Liver (tissue), 9 donors: ENCODE measurements around the gene CPED1. TPM values are rescaled to one million over a fixed set of nuclear protein-coding genes. Genes with fewer than 3 reads are reported as not detected.

Source experiments
- DNase-seq: peaks from one replicate; pipeline ENCODE4 v3.0.0-alpha.2; 2017; ENCODE audit warnings: low spot score
- H3K27ac ChIP-seq, 2 donors: one replicate each; pipeline ENCODE4 v1.7.0; 2013; ENCODE audit warnings: inconsistent platforms in 2 of 2, low read length in 2 of 2, control low read depth in 1 of 2, low read depth in 1 of 2, mild to moderate bottlenecking in 1 of 2
- H3K27me3 ChIP-seq, 4 donors: one replicate each; pipeline versions ENCODE4 v1.6.1 to v1.7.0; 2013; ENCODE audit warnings: low read length in 3 of 4, inconsistent platforms in 1 of 4, mild to moderate bottlenecking in 1 of 4, moderate library complexity in 1 of 4; ENCODE audit not compliant: control insufficient read depth in 4 of 4, insufficient read depth in 4 of 4
- H3K36me3 ChIP-seq, 4 donors: one replicate each; pipeline versions ENCODE4 v1.6.1 to v1.7.0; 2013; ENCODE audit warnings: low read length in 3 of 4, mild to moderate bottlenecking in 3 of 4, low read depth in 1 of 4, moderate library complexity in 1 of 4; ENCODE audit not compliant: control insufficient read depth in 4 of 4, insufficient read depth in 3 of 4
- H3K4me1 ChIP-seq, 4 donors: one replicate each; pipeline versions ENCODE4 v1.6.1 to v1.7.0; 2013; ENCODE audit warnings: low read length in 3 of 4, mild to moderate bottlenecking in 3 of 4, moderate library complexity in 1 of 4; ENCODE audit not compliant: control insufficient read depth in 4 of 4, insufficient read depth in 4 of 4
- H3K4me3 ChIP-seq, 3 donors: one replicate each; pipeline versions ENCODE4 v1.6.1 to v1.7.0; 2013; ENCODE audit warnings: low read length in 3 of 3, control low read depth in 1 of 3, low read depth in 1 of 3, mild to moderate bottlenecking in 1 of 3
- H3K9ac ChIP-seq, 2 donors: one replicate each; pipeline ENCODE4 v1.7.0; 2013; ENCODE audit warnings: low read length in 2 of 2, mild to moderate bottlenecking in 2 of 2, moderate library complexity in 2 of 2, control low read depth in 1 of 2, low read depth in 1 of 2
- H3K9me3 ChIP-seq, 4 donors: one replicate each; pipeline versions ENCODE4 v1.6.1 to v1.7.0; 2013; ENCODE audit warnings: low read length in 3 of 4; ENCODE audit not compliant: control insufficient read depth in 4 of 4
- ATF3 ChIP-seq: IDR thresholded peaks from 2 replicates; pipeline ENCODE4 v1.6.1; 2016; ENCODE audit warnings: antibody characterized with exemption
- CTCF ChIP-seq: fragments of 150-350 bp; IDR thresholded peaks from 2 replicates; pipeline ENCODE4 v1.5.1; 2017; ENCODE audit warnings: improper control_type of control experiment, low read depth, low read length; ENCODE audit not compliant: missing input control
- EGR1 ChIP-seq, 2 donors: IDR thresholded peaks; 2 replicates each; pipeline ENCODE4 v1.6.1; 2016 to 2018; ENCODE audit warnings: antibody characterized with exemption in 2 of 2, low read depth in 2 of 2
- FOXA2 ChIP-seq: IDR thresholded peaks from 2 replicates; pipeline ENCODE4 v1.6.1; 2016; ENCODE audit warnings: antibody characterized with exemption
- GABPA ChIP-seq, 2 donors: IDR thresholded peaks in 1 of 2; conservative IDR thresholded peaks in 1 of 2; 2 replicates each; pipeline ENCODE4 v1.6.1; 2016; ENCODE audit warnings: antibody characterized with exemption in 2 of 2, mild to moderate bottlenecking in 1 of 2, moderate library complexity in 1 of 2
- HNF4A ChIP-seq, 2 donors: conservative IDR thresholded peaks; 2 replicates each; pipeline ENCODE4 v1.6.1; 2016; ENCODE audit warnings: antibody characterized with exemption in 2 of 2, mild to moderate bottlenecking in 2 of 2
- HNF4G ChIP-seq: IDR thresholded peaks from 2 replicates; pipeline ENCODE4 v1.6.1; 2016; ENCODE audit warnings: antibody characterized with exemption
- JUND ChIP-seq, 2 donors: IDR thresholded peaks; 2 replicates each; pipeline ENCODE4 v1.6.1; 2016; ENCODE audit warnings: antibody characterized with exemption in 2 of 2
- RAD21 ChIP-seq, 2 donors: IDR thresholded peaks; 2 replicates each; pipeline ENCODE4 v1.6.1; 2016; ENCODE audit warnings: antibody characterized with exemption in 2 of 2, mild to moderate bottlenecking in 2 of 2
- REST ChIP-seq: IDR thresholded peaks from 2 replicates; pipeline ENCODE4 v1.6.1; 2016; ENCODE audit warnings: antibody characterized with exemption, mild to moderate bottlenecking
- RXRA ChIP-seq, 2 donors: IDR thresholded peaks; 2 replicates each; pipeline ENCODE4 v1.6.1; 2017 to 2018; ENCODE audit warnings: antibody characterized with exemption in 2 of 2, mild to moderate bottlenecking in 1 of 2
- SP1 ChIP-seq: IDR thresholded peaks from 2 replicates; pipeline ENCODE4 v1.6.1; 2018; ENCODE audit warnings: antibody characterized with exemption, mild to moderate bottlenecking
- TAF1 ChIP-seq: conservative IDR thresholded peaks from 2 replicates; pipeline ENCODE4 v1.6.1; 2016; ENCODE audit warnings: antibody characterized with exemption, mild to moderate bottlenecking
- WGBS: extraction: QIAGEN DNeasy Blood & Tissue Kit; methylation state at CpG from one replicate; pipeline ENCODE4 v1.1.7; 2013; 5-methylcytosine and 5-hydroxymethylcytosine counted together
- polyA plus RNA-seq, 2 donors: library from polyadenylated mRNA; stranded (reverse) in 1 of 2; unstranded in 1 of 2; fragments of 200-250 nt in 1 of 2; fragments of >200 nt in 1 of 2; fragmentation: Nextera tagmentation in 1 of 2; extraction: Ambion mirVana in 1 of 2; gene quantifications; one replicate each; pipeline versions ENCODE4 v1.2.1 to v1.2.3, GENCODE V29; 2013 to 2015
- total RNA-seq, 2 donors: library from RNA; depleted of rRNA; stranded (reverse); fragments of >200 nt; gene quantifications; one replicate each; pipeline ENCODE4 v1.2.3, GENCODE V29; 2014
- donor health status: healthy.
- donor health status: healthy.
- donor health status: healthy.
- donor health status: healthy.
- donor health status: healthy.

CPED1 gene
- total and polyA plus RNA-seq, 4 donors, result 8.5 to 58.0 (median 14.6) TPM

- no peak overlapping the region for H3K9ac ChIP-seq
- no peaks in the 10 kb centered on the region for H3K9me3 ChIP-seq
- no peak for TF ChIP-seq EGR1 (IDR thresholded peaks at IDR 0.05; ENCODE audit: low read depth in 2 of 2)
- TF ChIP-seq SP1, result no peak
- H3K27me3 ChIP-seq, result no peaks in the 10 kb centered on the region
- H3K4me3 ChIP-seq, result no peak overlapping the region
- WGBS, result 84% methylated on average over 7 of the region's 7 CpGs
- peaks cover 0 to 44% (median 23%) of the 10 kb centered on the region in 4 donors for H3K4me1 ChIP-seq
- H3K36me3 ChIP-seq, result peaks cover 0 to 6% (median under 1%) of the 10 kb centered on the region in 4 donors
- no peak for DNase-seq
- no peak overlapping the region for H3K27ac ChIP-seq
Observed at GRCh38 chr7:120997882-120998474, 9.5 kb downstream of the CPED1 start.

- WGBS, result 69% methylated on average over 1 of the region's 1 CpG
- no peak overlapping the region for H3K27ac ChIP-seq
- TF ChIP-seq ATF3 (no peak), JUND (IDR thresholded peaks at IDR 0.05) (no peak), TAF1 (no peak), HNF4A (conservative IDR thresholded peaks at IDR 0.05) (no peak), HNF4G (no peak), REST (no peak), FOXA2 (no peak), CTCF (no peak), GABPA (IDR thresholded peaks at IDR 0.05 in 1 of 2, conservative IDR thresholded peaks at IDR 0.05 in 1 of 2) (no peak), EGR1 (IDR thresholded peaks at IDR 0.05; ENCODE audit: low read depth in 2 of 2) (no peak), RXRA (IDR thresholded peaks at IDR 0.05) (no peak), RAD21 (IDR thresholded peaks at IDR 0.05) (no peak)
- no peak overlapping the region for H3K4me3 ChIP-seq
- H3K9me3 ChIP-seq, result no peaks in the 10 kb centered on the region
- DNase-seq, result no peak
- H3K36me3 ChIP-seq, result peaks cover 0 to 6% (median under 1%) of the 10 kb centered on the region in 4 donors
- H3K27me3 ChIP-seq, result no peaks in the 10 kb centered on the region
- peaks cover 0 to 44% (median 26%) of the 10 kb centered on the region in 4 donors for H3K4me1 ChIP-seq
- no peak overlapping the region for H3K9ac ChIP-seq
Observed at GRCh38 chr7:120998520-120998919, 10.0 kb downstream of the CPED1 start.
